H1 (cell line): ENCODE measurements around the gene MOB3B. TPM values are rescaled to one million over a fixed set of nuclear protein-coding genes. Genes with fewer than 3 reads are reported as not detected.

Experiments
- CTCF ChIA-PET: fragments of 300-600 bp; sonication (Branson Sonifier 250); formaldehyde crosslinking; loops from one replicate; lab custom pipeline; 2021; ENCODE audit not compliant: partially characterized antibody; lab: Charles Lee
- POLR2A ChIA-PET: fragments of 300-600 bp; sonication (Branson Sonifier 250); formaldehyde crosslinking; loops from one replicate; lab custom pipeline; 2021; ENCODE audit warnings: inconsistent platforms; ENCODE audit not compliant: partially characterized antibody; lab: Charles Lee
- DNase-seq, 2 experiments: peaks; one replicate each; pipeline versions ENCODE4 v3.0.0 to v3.0.0-alpha.2; 2010 to 2022; ENCODE audit warnings: low spot score in 2 of 2, low read depth in 1 of 2, mixed read lengths in 1 of 2
- FAIRE-seq: peaks from 2 replicates; lab custom pipeline; 2011; peaks lifted over from hg19 to GRCh38; lab: Jason Lieb, UNC
- H2AFZ ChIP-seq: 2 replicates; pipeline ENCODE4 v1.8.1; 2012; ENCODE audit warnings: low read length, inconsistent platforms
- H2AK5ac ChIP-seq: 2 replicates; pipeline ENCODE4 v1.6.1; 2013; ENCODE audit warnings: low read depth, low read length
- H2BK120ac ChIP-seq: replicated peaks from 2 replicates; pipeline ENCODE3; 2013; ENCODE audit warnings: low read depth, low read length, inconsistent platforms
- H2BK12ac ChIP-seq: 2 replicates; pipeline ENCODE4 v1.6.1; 2013; ENCODE audit warnings: low read depth, low read length
- H2BK15ac ChIP-seq: 2 replicates; pipeline ENCODE4 v1.6.1; 2013; ENCODE audit warnings: low read length
- H2BK20ac ChIP-seq: 2 replicates; pipeline ENCODE4 v1.6.1; 2013; ENCODE audit warnings: low read length
- H2BK5ac ChIP-seq: 2 replicates; pipeline ENCODE4 v1.6.1; 2013; ENCODE audit warnings: low read depth, low read length
- H3K14ac ChIP-seq: 2 replicates; pipeline ENCODE4 v1.6.1; 2013; ENCODE audit warnings: inconsistent platforms; ENCODE audit not compliant: insufficient read length
- H3K18ac ChIP-seq: 2 replicates; pipeline ENCODE4 v1.6.1; 2013; ENCODE audit warnings: low read length; ENCODE audit errors: extremely low read depth
- H3K23ac ChIP-seq: 2 replicates; pipeline ENCODE4 v1.6.1; 2013; ENCODE audit warnings: inconsistent platforms; ENCODE audit not compliant: insufficient read length
- H3K23me2 ChIP-seq: 2 replicates; pipeline ENCODE4 v1.6.1; 2013; ENCODE audit warnings: low read depth, low read length
- H3K27ac ChIP-seq: 2 replicates; pipeline ENCODE4 v1.6.1; 2011; ENCODE audit warnings: low read depth, low read length, inconsistent platforms
- H3K27me3 ChIP-seq, 4 experiments: replicated peaks in 1 of 4; 1 replicate in 1 of 4; 2 replicates in 3 of 4; pipeline versions ENCODE4 v1.6.1 to v1.8.1; 2011 to 2013; ENCODE audit warnings: low read length in 3 of 4, mild to moderate bottlenecking in 3 of 4, inconsistent platforms in 2 of 4, mixed read lengths in 2 of 4, moderate library complexity in 1 of 4; ENCODE audit not compliant: control insufficient read depth in 3 of 4, insufficient read depth in 3 of 4; ENCODE audit errors: extremely low read depth in 1 of 4
- H3K36me3 ChIP-seq, 4 experiments: 2 replicates each; pipeline versions ENCODE4 v1.6.1 to v1.8.1; 2011 to 2013; ENCODE audit warnings: mild to moderate bottlenecking in 4 of 4, low read length in 3 of 4, moderate library complexity in 2 of 4, control low read depth in 1 of 4, inconsistent platforms in 1 of 4; ENCODE audit not compliant: insufficient read depth in 4 of 4, control insufficient read depth in 2 of 4
- H3K4ac ChIP-seq: replicated peaks from 2 replicates; pipeline ENCODE3; 2013; ENCODE audit warnings: low read length, low read depth, mixed read lengths, inconsistent platforms; ENCODE audit not compliant: insufficient read length
- H3K4me1 ChIP-seq, 4 experiments: replicated peaks in 1 of 4; 1 replicate in 1 of 4; 2 replicates in 3 of 4; pipeline versions ENCODE4 v1.6.1 to v1.8.1; 2011 to 2013; ENCODE audit warnings: low read length in 3 of 4, inconsistent platforms in 2 of 4, mixed read lengths in 1 of 4; ENCODE audit not compliant: insufficient read depth in 4 of 4, control insufficient read depth in 3 of 4
- H3K4me2 ChIP-seq, 2 experiments: 2 replicates each; pipeline versions ENCODE4 v1.6.1 to v1.8.1; 2011 to 2013; ENCODE audit warnings: low read depth in 2 of 2, low read length in 2 of 2, control low read depth in 1 of 2, inconsistent platforms in 1 of 2, mild to moderate bottlenecking in 1 of 2; ENCODE audit not compliant: insufficient read depth in 1 of 2
- H3K4me3 ChIP-seq, 4 experiments: fragments of 200-600, 300-600 bp in 1 of 4; sonication (generic), shearing (Covaris generic), sonication (Bioruptor Twin) in 1 of 4; 2 replicates each; pipeline versions ENCODE4 v1.5.1 to v1.8.1; 2011 to 2016; ENCODE audit warnings: low read length in 4 of 4, low read depth in 3 of 4, control low read depth in 2 of 4, inconsistent platforms in 2 of 4, mild to moderate bottlenecking in 2 of 4, mixed read lengths in 1 of 4, moderate library complexity in 1 of 4; ENCODE audit not compliant: insufficient read depth in 2 of 4; ENCODE audit errors: extremely low read depth in 1 of 4
- H3K56ac ChIP-seq: replicated peaks from 2 replicates; pipeline ENCODE3; 2013; ENCODE audit warnings: low read depth, mild to moderate bottlenecking, mixed read lengths, low read length, inconsistent platforms; ENCODE audit not compliant: insufficient read length
- H3K79me1 ChIP-seq: 2 replicates; pipeline ENCODE4 v1.6.1; 2013; ENCODE audit warnings: low read depth, low read length, control low read depth
- H3K79me2 ChIP-seq, 2 experiments: 2 replicates each; pipeline versions ENCODE4 v1.6.1 to v1.8.1; 2012 to 2013; ENCODE audit warnings: low read length in 2 of 2, mild to moderate bottlenecking in 2 of 2, inconsistent platforms in 1 of 2; ENCODE audit not compliant: insufficient read depth in 2 of 2, control insufficient read depth in 1 of 2
- H3K9ac ChIP-seq, 4 experiments: replicated peaks in 1 of 4; 1 replicate in 1 of 4; 2 replicates in 3 of 4; pipeline versions ENCODE4 v1.6.1 to v1.8.1; 2011 to 2013; ENCODE audit warnings: low read depth in 3 of 4, low read length in 3 of 4, control low read depth in 2 of 4, mild to moderate bottlenecking in 2 of 4, moderate library complexity in 2 of 4, inconsistent platforms in 1 of 4; ENCODE audit errors: extremely low read depth in 1 of 4
- H3K9me3 ChIP-seq, 2 experiments: 2 replicates each; pipeline versions ENCODE4 v1.6.1 to v1.8.1; 2012 to 2013; ENCODE audit warnings: mild to moderate bottlenecking in 2 of 2, moderate library complexity in 2 of 2, control low read depth in 1 of 2, inconsistent platforms in 1 of 2, low read depth in 1 of 2, low read length in 1 of 2, mixed read lengths in 1 of 2; ENCODE audit not compliant: insufficient read depth in 2 of 2
- H4K20me1 ChIP-seq, 2 experiments: replicated peaks in 1 of 2; 2 replicates each; pipeline versions ENCODE3 to v1.8.1; 2011 to 2013; ENCODE audit warnings: inconsistent platforms in 2 of 2, low read length in 2 of 2, mild to moderate bottlenecking in 1 of 2; ENCODE audit not compliant: insufficient read depth in 2 of 2, control insufficient read depth in 1 of 2
- H4K5ac ChIP-seq: 2 replicates; pipeline ENCODE4 v1.6.1; 2013; ENCODE audit warnings: low read length, low read depth, mixed read lengths, inconsistent platforms; ENCODE audit not compliant: insufficient read length
- H4K8ac ChIP-seq: 2 replicates; pipeline ENCODE4 v1.8.0; 2013; ENCODE audit warnings: mild to moderate bottlenecking, moderate library complexity, low read length, inconsistent platforms; ENCODE audit not compliant: insufficient read depth; ENCODE audit errors: extremely low read depth
- H4K91ac ChIP-seq: replicated peaks from 2 replicates; pipeline ENCODE3; 2013; ENCODE audit warnings: low read length, mixed read lengths, inconsistent platforms; ENCODE audit not compliant: insufficient read length
- BCL11A ChIP-seq, 2 experiments: IDR thresholded peaks; one replicate each; pipeline ENCODE4 v1.6.1; 2011; ENCODE audit warnings: low read depth in 2 of 2, low read length in 2 of 2, mild to moderate bottlenecking in 2 of 2
- ZNF274 ChIP-seq: IDR thresholded peaks from 2 replicates; pipeline ENCODE4 v1.7.0; 2012; ENCODE audit warnings: low read length, borderline replicate concordance; ENCODE audit errors: extremely low read depth
- WGBS, 2 experiments: shearing (Covaris generic) in 1 of 2; methylation state at CpG; one replicate each; pipeline versions ENCODE4 v1.1.6 to v1.1.7; 2013 to 2015; ENCODE audit warnings: low lambda C conversion rate in 2 of 2, mixed read lengths in 2 of 2, inconsistent platforms in 1 of 2, low coverage in 1 of 2, missing lambda C conversion rate in 1 of 2; ENCODE audit not compliant: insufficient replicate concordance in 2 of 2, insufficient coverage in 1 of 2, insufficient read length in 1 of 2; ENCODE audit errors: extremely low coverage in 1 of 2, missing lambda C conversion rate in 1 of 2; 5-methylcytosine and 5-hydroxymethylcytosine counted together
- polyA plus RNA-seq, 7 experiments: library from polyadenylated mRNA; depleted of rRNA in 3 of 7; stranded (reverse) in 5 of 7; unstranded in 2 of 7; fragments of >200 nt in 5 of 7; fragments of 200-250 nt in 2 of 7; gene quantifications; 1 replicate in 5 of 7; 2 replicates in 1 of 7; 4 replicates in 1 of 7; pipeline versions ENCODE4 v1.2.1 to v1.2.3, GENCODE V29; 2011 to 2013; ENCODE audit warnings: missing spikeins in 2 of 7, mixed read lengths in 2 of 7
- total RNA-seq: library from RNA; stranded (reverse); fragmentation: NEBNext Ultra II Directional; extraction: Animal tissue kit (Norgen Biotek cat#: 25700); gene quantifications from 2 replicates; pipeline ENCODE4 v1.2.1, GENCODE V29; 2021

Gene MOB3B
- total and polyA plus RNA-seq, 2 of the 8 experiments (the other 6 are each of a cell fraction or from before 2014, with no cell fraction given) = 12.7 to 16.1 TPM

DNA sequence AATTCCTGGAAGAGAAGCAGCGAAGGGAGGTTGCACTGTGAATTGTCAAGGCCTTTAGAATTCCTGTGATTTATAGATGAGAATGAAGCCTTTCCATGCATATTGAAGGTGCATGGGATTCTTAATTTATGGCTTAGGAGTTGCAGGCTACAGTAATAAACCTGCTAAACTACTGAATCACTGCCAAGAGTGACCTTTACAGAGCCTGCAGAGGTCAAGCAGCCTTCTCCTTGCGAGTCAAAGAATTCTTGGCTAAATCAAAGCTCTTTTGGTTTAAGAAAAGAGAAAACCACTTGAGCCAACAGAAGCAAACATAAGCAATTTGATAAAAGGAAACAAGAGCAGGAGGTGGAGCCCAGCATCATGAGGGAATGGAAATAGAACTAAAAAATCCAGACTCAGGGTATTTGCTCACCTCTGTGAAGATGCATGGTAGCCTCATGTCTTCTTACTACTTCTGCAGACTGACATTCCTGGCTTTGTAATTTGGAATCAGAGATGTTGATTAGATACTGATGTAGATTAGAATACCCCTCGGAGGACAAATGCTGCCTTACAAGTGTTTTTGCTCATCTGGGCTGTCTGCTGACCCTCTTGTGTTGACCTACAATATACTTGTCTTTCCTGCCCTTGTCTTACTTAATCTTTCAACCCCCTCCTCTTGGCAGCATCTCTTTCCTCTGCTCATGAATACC is 95.8 kb downstream of the MOB3B start:
- no peak overlapping the region for H2AFZ ChIP-seq
- no peak for DNase-seq
- no peak for FAIRE-seq
- CTCF ChIA-PET = interaction anchor here (2.1 kb wide), 1 partner anchor 9 kb away, joined by 4 read pairs; no protein-coding TSS in a partner anchor
- H2BK20ac ChIP-seq = no peak overlapping the region
- no peak overlapping the region for H2BK5ac ChIP-seq
- H3K79me1 ChIP-seq = no peaks in the 10 kb centered on the region
- H3K36me3 ChIP-seq = no peaks in the 10 kb centered on the region
- H4K20me1 ChIP-seq = no peaks in the 10 kb centered on the region
- H4K8ac ChIP-seq = no peak overlapping the region
- H3K9me3 ChIP-seq = no peaks in the 10 kb centered on the region
- H4K91ac ChIP-seq = no peak overlapping the region
- POLR2A ChIA-PET = no interaction called here
- no peak for TF ChIP-seq BCL11A (IDR thresholded peaks at IDR 0.05; ENCODE audit: low read depth in 2 of 2, low read length in 2 of 2)
- TF ChIP-seq ZNF274 = no peak
- TF ChIP-seq, all 59 proteins: peak for 0
- Histone ChIP-seq H3K14ac (no peak overlapping the region), H3K9ac (no peak overlapping the region), H3K4me3 (no peak overlapping the region), H3K4me1 (peaks cover 0 to 9% (median 6%) of the 10 kb centered on the region in 4 experiments), H3K4me2 (no peak overlapping the region), H2AK5ac (no peak overlapping the region), H2BK12ac (no peak overlapping the region), H3K27me3 (peaks cover 0 to 1% (median 0%) of the 10 kb centered on the region in 4 experiments; a peak in 1 of 7 replicates), H3K18ac (no peak overlapping the region), H2BK15ac (no peak overlapping the region), H3K79me2 (0 out of 4 replicates have a peak, but pooled peaks cover 0 to 3% of the 10 kb centered on the region in 2 experiments), H3K4ac (no peak overlapping the region), H3K27ac (no peak overlapping the region), H3K23ac (no peak overlapping the region), H4K5ac (no peak overlapping the region), H3K56ac (no peak overlapping the region), H2BK120ac (no peak overlapping the region), H3K23me2 (no peaks in the 10 kb centered on the region)
- 88% methylated on average over 3 of the region's 3 CpGs; no CpG with 5 or more reads in 1 of the 2 experiments for WGBS, 2 experiments
